Right hindlimb (tissue), 1 donor: ENCODE data around the gene ZMIZ1.
A peak's percentile ranks its signal among the peaks of the same experiment; 100 is the strongest.

ENCODE experiments used
- DNase-seq: peaks from one replicate; pipeline ENCODE4 v3.0.0-alpha.2; 2018

The ZMIZ1 gene

DNA sequence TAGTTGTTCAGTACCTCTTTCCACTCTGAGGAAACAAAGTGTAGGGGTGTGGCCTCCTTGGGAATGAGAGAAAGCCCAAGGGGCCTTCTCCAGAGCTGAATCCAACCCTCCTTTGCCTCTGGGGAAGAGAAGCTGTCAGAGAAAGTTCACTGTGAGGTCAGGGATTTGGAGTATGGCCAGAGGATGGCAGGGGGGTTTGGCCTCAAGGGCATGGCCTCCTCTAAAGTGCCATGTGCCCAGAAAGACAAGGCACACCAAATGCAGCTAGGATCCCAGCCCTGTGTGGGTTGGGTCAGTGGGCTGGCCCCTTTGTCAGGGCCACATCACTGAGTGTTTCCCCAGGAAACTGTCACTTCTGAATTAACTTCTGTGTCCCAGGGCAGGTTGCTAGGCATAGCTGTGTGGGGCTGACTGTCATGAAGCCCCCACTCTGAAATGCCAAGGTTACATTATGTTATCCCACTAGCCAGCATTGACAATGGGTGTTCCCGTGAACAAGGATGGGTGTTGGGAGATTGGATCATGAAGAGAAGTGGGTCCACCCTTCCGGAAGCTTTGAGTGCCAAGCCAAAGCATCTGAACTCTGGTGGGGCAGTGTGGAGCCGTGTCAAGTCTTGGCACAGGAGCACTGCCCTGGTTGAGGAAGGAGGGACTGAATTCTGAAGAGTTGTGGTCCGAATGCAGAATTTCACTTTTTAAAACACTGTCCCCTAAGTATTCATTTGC is 123.3 kb downstream of the ZMIZ1 start:
- DNase-seq, result no peak

DNA sequence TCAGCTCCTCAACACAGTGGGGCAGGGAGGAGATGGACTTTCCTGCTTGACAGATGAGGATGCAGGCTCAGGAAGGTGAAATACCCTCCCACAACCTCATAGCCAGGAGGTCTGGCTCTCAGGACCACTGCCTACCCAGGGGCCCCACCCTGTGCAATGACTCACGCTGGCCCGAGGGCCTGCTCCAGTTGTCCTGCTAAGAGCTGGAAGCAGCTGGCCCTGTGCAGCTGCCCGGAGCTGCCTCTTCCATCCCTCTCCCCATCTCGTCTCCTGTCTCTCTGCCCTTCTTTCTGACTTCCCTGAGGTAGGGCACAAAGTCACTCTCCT is 123.9 kb downstream of the ZMIZ1 start:
- no peak for DNase-seq

DNA sequence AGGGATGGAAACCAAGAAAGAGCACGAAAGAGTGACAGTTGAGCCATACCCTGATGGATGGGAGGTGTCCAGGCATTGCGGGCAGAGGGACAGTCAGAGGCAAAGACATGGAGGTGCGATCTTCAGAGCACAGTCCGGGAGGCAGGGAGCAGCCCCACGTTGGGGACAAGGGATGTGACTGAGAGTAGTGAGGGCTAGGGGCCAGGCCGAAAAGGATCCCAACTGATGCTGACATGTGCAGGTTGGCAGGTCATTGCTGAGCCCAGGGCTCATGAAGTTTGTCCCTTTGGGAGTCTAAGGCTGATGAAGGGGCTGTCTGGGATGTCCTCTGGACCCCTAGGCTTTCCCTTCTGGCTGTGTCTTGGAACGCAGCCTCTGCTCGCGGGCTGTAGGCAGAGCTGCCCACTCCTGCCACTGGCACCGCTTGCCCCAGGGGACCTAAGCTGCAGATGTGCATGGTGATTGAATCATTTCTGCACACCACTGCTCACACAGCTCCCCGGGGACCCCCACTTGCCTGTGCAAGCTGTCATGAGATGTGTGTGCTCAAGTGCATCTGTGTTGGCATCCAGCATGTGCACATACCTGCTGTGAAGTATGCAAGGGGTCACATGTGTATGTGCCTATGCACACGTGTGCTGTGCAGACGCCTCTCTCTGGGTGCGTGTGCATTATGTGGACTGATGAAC is 125.1 kb downstream of the ZMIZ1 start:
- no peak for DNase-seq

DNA sequence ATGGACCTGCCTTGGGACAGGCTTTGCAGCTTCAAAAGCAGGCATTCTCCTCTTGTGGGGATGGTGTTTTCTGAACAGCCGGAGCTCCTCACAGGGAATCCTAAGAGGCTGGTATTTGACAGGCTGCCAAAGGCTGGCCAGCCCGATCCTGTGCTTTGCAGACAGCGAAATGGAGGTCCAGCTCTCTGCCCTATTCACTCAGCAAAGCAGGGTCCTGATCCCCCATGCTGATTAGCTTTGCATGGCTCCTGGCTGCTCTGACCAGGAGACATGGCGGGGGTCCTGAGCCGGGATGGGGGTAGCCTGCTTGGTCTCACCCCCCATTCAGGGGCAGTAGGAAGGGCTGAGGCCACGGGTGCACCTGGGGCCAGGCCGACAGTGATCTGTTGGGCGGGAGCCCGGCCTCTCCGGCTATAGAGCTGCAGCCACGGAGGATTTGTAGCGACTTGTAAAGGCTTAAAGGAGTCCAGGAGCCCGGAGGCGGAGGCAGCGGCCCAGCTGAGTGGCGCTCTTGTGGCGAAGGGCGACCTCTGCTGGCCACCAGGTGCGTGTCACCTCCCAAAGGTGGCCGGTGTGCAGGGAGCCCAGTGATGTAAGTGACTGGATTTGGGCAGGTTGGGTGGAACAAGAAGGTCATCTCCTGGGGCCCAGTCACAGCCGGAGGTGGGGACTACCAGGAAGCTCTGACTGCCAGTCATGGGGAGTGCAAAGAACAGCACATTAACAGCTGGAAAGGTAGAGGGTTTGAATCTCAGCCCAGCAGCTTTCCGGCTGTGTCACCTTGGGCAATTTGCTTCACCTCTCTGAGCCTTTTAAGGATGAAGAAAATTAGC is 126.5 kb downstream of the ZMIZ1 start:
- DNase-seq, result peak; percentile 91

DNA sequence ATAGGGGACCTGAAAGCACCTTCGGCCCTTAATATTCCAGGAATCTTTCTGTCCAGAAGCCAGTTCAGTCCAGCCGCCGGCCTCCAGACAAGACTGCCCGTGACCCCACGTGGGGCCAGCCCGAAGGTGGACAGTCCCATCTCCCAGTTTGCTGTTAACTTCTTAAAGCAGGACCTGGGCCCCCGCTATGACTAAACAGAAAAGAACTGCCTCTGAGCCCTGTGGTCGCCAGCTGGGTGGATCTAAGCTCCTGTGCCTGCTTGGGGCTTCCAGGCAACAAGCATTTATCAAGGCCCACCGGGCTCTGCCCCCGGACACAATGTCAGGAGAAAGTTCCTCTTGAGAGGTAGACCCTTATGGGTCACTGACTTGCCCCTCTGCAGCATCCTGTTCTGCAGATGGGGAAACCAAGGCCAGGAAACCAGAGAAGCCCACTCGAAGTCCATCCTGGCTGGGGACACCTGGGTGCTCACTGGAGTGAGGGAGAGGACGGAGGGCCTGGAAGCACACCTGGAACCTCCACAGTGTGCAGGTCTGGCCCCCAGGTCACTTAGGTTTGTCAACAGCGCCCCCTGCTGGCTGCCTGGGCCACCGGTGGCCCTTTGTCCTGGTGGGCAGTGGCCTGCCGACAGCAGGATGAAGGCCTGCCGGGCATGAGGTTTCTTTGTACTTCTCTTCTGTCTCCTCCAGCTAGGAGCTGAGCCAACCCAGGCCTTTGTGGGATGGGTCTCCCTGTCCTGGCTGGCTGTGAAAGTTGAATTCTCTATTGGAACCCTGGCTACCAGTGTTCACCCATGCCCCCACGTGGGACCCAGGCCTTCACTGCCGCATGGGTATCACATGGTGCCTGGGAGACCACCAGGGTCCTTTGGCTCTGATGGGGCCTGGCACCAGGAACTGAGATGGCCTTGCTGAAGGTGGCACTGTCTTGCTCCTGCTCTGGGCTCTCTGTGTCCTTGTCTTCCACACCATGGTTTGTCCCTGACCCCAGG is 128.0 kb downstream of the ZMIZ1 start:
- no peak for DNase-seq

DNA sequence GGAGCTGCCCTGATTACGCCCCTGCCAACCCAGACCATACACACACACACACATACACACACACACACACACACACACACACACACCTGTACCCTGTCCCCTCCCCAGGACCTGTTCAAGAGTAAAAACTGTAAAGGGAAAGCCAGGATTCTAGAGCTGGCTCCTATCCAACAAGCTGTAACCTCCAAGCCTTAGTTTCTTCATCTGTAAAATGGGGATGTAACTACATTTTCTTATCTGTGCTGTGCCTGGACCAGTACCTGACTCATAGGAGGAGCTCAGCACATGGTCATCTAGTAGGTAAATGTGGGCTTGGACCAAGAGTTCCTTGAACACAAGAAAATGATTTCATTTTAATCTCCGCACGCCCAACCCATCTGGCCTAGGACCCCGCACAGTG is 128.8 kb downstream of the ZMIZ1 start:
- no peak for DNase-seq

DNA sequence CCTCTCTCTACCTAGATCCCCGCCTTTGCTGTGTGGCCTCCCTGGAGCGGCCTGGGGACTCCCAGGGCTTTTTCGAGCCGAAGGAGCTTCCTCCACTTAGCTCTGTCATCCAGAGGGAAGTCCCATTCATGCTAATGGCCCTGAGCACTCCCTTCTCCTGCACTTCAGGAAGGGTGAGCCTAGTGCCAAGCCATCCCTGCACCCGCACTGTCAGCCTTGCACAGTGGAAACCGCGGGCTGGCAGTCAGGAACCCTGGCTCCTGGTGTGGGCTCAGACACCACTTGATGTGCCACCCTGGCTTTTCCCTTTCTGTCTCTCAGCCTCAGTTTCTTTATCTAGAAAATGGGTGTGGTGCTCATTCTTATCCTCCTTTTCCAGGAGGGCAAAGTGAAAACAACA is 131.6 kb downstream of the ZMIZ1 start:
- DNase-seq, result no peak

DNA sequence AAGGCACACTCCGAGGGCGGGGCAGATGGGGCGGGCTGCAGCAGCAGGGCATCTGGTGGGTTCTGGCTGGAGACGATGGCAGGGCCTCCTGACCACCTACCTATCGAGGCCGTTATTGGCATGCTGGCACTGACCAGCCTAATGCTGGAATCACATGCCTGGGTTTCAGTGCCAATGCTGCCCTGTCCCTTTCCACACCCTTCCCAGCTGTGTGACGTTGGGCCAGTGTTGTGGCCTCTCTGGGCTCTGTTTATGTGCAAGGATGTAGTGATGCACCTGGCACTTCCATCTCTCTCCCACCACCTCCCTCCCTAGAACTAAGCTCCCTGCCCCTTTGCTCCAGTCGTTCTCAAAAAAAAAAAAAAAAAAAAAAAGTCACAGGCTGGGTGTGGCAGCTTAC is 132.9 kb downstream of the ZMIZ1 start:
- DNase-seq, result no peak

DNA sequence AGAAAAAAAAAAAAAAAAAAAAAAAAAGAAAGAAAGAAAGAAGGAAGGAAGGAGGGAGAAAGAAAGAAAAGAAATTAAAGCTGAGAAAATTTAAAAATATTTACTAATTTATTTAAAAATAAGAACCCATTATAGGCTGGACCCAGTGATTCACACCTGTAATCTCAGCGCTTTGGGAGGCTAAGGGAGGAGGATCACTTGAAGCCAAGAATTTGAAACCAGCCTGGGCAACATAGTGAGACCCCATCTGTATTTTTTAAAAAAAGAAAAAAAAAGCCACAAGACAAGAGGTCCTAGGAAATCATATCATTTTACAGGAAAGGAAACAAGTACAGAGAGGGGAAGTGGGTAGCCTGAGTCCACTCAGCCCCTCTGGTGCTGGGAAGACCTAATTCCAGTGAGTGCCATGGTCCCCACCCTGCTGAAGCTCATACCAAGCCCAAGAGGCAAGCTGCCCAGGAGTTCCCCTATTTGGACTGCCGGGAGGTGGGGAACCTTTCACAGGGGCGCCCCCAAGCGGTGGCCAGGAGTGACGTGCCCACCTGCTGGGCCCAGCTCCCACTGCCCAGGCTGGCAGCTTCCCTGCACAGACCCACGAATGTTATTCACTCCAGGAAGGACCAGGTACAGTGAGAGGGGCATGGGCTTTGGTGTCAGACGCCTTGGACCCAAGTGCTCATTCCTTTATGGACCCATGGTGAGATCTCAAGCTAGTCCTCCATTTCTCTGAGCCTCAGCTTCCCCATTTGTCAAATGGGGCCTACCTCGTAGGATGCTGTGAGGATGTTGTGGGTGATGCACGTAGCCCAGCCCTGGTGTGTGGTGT is 133.6 kb downstream of the ZMIZ1 start:
- no peak for DNase-seq

DNA sequence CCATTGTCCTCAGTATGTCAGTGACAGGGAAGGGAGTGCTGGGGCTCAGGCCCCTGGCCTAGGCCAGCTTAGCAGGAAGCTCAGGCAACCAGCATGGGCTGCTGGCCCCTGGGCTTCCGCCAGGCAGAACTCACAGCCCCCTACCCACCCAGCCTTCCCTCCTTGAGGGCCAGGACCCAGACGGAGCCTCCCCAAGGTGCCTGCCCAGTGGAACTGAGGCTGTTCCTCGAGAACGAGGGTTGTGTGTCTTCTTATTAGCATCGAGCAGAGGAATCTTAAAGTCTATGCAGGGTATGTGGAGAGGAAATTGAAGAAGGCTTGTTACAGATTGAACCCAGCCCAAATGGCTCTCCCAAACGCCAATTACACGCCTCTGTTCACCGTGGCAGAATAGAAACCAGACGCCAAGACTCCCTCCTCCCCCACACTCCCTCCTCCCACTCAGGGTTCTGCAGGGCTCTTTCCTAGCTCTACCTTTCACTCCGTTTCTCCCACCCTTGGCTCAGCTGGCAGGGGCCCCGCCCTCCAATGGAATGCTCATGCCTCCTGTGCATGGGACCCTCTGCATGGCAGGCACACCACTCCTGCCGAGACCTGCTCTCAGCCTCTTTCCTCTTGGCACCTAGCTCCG is 134.4 kb downstream of the ZMIZ1 start:
- no peak for DNase-seq

DNA sequence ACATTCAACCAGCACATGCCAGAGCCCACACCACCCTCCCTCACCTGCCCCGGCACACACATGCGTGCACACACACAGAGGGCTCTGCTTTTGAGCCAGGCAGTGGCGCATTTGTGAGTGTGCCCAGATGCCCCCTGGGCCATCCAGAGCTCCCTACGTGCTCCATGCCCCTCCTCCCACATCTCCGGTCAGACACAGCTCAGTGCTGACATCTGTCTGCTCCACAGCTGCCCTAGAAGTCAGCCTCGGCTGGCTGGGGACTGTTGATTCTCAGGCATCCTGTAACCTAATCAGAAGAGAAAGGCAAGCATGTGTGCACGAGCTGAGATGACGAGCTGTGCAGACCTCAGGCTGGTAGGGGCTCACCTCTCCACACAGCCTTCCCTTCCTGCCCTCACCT is 135.1 kb downstream of the ZMIZ1 start:
- peak; percentile 63 for DNase-seq

DNA sequence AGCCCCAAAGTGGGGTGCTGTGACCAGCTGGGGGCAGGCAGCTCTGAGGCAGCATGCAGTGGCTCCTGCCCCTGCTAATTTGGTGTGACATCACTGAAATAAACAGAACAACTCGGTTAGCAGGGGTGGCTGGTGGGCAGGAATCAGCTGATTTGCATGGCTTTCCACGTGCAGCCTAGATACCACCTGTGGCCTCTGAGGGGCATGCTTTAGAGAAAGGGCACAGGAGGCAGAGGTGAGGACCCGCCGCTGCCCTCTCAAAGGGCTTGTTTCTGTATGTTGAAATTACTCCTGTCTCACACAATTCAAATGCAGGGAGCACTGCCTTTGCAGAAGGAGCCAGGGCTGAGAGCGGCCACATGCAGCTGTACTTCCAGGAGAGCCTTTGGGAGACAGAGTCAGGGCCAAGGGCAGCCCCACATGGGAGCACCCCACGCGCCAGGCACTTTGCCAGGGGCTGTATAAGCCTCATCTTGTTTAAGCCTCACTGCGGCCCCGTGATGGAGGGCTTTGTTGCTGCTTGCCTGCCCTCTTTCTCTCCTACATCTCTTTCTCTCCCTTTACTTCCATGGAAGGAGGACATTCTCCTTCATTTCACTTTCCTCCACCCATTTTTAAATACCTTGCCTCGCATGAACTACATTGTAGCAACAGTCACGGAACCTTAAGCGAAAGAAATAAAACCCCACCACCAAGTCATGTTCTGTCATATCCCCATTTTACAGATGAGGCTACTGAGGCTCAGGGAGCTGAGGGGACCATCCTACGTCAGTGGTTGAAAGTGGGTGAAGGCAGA is 137.7 kb downstream of the ZMIZ1 start:
- DNase-seq, result no peak

DNA sequence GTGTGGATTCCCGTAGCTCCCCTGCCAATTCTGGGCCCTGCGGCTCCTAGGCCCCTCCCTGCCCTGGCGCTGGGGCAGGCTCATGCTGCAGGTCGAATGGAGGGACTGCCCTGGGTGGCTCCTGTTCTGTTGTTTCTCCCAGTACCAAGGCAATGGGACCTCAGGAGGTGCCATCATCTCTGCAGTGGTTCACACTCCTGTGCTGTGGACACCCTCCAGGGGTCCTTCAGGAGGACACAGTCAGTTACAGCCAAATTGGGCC is 138.3 kb downstream of the ZMIZ1 start:
- no peak for DNase-seq

DNA sequence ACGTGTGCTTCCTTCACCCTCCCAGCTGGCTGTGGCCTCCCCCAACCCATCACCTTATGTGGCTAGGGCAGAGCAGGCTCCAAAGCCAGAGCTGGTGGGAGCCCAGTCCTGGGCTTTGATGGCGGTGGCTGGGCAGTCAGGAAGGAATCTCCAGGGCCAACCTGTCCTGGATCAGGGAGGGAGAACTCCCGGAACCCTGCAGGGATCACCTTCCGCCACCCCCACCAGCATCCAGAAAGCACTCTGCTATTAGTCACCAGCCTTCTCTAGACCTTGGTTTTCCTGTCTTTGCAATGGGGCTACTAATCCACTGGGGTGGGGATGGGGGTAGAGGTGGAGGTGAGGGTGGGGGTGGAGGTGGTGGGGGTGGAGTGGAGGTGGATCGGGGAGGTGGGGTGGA is 139.0 kb downstream of the ZMIZ1 start:
- DNase-seq, result no peak

DNA sequence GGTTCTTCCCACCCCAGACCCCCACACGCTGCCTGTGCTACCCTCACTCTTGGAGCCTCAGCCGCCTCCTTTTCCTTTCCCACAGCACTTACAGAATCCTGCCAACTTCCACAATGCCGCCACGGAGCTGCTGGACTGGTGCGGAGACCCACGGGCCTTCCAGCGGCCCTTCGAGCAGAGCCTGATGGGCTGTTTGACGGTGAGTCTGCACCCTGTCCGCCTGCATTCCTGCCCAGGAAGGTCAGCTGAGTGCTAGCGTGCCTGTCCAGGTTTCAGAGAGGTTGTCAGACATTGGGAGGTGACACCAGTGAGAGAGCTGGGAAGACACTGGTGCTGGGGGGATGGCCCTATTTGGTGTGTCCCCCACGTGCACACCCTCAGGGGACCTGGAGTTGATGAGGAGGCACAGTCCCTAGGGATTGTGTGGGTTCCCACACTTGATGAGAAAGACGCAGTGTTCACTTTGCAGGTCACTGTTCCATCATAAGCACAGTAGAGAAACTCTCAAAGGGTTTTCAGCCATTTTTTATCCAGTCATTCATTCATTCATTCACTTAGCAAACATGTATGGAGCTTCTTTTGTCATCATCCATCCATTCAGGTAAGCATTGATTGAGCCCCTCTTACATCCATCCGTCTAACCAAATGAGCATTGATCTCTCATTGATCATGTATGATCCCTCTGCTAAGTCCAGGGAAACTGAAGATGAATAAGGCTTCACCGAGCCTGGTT is 139.7 kb downstream of the ZMIZ1 start:
- DNase-seq, result no peak

DNA sequence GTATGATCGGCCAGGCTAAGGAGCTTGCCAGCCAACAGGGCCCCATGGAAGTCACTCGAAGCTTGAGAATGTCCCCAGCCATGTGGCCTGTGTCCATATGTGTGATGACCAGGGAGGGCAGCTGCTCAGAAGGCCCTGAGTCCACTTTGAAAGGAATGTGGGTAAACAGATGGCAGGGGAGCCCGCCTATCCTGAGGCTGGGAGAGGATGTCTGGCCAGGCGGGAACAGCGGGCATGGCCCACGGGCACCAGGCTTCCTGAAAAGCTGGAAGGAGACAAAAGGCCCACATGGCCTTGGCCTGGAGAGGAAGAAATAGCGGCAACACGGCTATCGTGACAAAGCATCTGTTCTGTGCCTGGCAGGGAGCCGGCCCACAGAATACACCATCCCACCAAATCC is 140.6 kb downstream of the ZMIZ1 start:
- no peak for DNase-seq

DNA sequence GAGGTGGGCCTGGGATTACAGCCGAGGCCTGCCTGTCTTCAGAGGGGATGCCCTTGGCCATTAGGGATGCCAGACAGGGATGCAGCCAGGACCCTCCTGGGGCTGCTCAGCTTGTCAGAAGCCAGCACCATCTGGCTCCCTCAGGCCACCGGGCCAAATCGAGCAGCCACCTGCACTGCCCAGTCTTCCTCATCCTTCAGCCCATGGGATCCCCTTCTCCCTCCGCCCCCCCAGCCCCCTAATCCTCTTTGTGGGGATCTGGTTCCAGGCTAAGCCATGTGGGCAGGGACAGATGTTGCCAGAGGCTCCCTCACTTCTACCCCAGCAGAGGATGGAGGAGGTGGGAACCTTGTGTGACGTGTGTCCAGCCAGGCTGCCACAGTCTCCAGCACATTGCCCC is 141.1 kb downstream of the ZMIZ1 start:
- no peak for DNase-seq

DNA sequence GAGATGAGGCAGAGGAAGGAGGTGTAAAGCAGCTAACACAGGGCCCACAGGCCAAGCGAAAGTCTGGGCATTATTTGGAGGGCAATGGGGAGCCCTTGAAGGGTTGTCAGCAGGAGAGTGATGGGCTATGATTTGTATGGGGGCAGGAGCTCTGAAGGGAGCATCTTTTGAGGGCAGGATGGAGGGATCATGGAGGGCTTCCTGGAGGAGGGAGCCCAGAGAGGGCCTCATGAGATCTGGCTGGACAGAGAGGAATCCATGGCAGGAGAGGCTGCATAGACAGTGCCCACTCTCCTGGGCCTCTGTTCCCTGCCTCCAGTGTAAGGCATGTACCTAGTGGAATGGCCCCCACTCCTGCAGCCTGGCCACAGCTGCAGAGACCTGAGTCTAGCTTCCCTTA is 141.9 kb downstream of the ZMIZ1 start:
- no peak for DNase-seq

DNA sequence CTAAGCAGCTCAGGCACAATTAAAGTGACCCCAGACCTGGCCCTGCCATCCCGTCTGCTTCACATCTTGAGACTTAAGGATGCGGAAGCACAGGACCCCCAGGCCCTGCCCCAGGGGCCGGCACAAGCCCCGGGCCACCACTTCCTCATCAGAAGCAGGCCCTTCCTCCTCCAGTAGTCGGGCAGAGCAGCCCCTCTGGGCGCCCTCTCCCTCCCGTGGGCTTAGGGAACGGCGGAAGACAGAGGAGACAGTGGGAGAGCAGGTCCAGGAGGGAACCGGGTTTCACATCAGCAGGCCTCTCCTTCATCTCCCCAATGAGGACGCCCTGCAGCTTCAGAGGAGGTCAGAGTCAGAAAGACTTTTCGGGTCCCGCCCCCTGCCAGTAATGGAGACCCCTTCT is 142.8 kb downstream of the ZMIZ1 start:
- DNase-seq, result no peak

DNA sequence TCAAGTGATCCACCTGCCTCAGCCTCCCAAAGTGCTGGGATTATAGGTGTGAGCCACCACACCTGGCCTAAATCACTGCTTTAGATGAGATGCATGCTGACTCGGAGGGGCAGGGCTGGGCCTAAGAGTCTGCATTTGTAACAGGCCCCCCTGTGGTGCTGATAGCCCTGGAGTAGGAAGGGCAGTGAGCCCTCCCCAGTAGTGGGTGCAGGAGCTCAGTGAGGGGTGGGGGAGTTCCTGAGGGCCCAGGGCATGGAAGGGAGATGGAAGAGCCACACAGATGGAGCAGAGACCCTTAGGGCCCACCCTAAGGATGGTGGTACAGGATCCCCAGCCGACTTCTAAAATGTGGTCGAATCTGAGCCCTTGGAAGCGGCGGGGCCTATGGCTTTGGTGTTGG is 146.8 kb downstream of the ZMIZ1 start:
- DNase-seq, result no peak
